ENCODE measurements around the gene CDH4. TPM values are rescaled to one million over a fixed set of nuclear protein-coding genes. Genes with fewer than 3 reads are reported as not detected.

CDH4 gene
- total RNA-seq, 2 experiments from 2014 or later = 0.11 to 0.18 TPM

- POLR2A ChIA-PET = no interaction called here
- TF ChIP-seq CTCF (IDR thresholded peaks at IDR 0.05) = no peak
- ATAC-seq (no peak), DNase-seq (no peak)
- intact Hi-C loops (cut with micrococcal nuclease) = no loop called here
- no peaks in the 10 kb centered on the region for H3K4me1 Mint-ChIP-seq (ENCODE audit: low read depth)
- H3K36me3 Mint-ChIP-seq (ENCODE audit: low read depth) = no peaks in the 10 kb centered on the region
- no peaks in the 10 kb centered on the region for H3K27me3 Mint-ChIP-seq
- H3K27ac Mint-ChIP-seq = no peak overlapping the region
- CTCF ChIA-PET = no interaction called here
- H3K9me3 Mint-ChIP-seq = peaks cover 2% of the 10 kb centered on the region
- H3K4me3 Mint-ChIP-seq = no peak overlapping the region
Measured at GRCh38 chr20:61347443-61347842, 95.4 kb downstream of the CDH4 start.

- Mint-ChIP-seq H3K27me3 (peaks cover 1% of the 10 kb centered on the region), H3K27ac (no peak overlapping the region), H3K4me1 (ENCODE audit: low read depth) (no peaks in the 10 kb centered on the region), H3K9me3 (peaks cover 2% of the 10 kb centered on the region), H3K4me3 (no peak overlapping the region), H3K36me3 (ENCODE audit: low read depth) (no peaks in the 10 kb centered on the region)
- CTCF ChIA-PET = no interaction called here
- no peak for TF ChIP-seq CTCF (IDR thresholded peaks at IDR 0.05)
- intact Hi-C loops (cut with micrococcal nuclease) = no loop called here
- no peak for ATAC-seq
- POLR2A ChIA-PET = interaction anchor here (0.8 kb wide), 1 partner anchor 40 kb away, joined by 3 read pairs; no protein-coding TSS in a partner anchor
- no peak for DNase-seq
Measured at GRCh38 chr20:61349447-61350165, 97.5 kb downstream of the CDH4 start.

GRCh38 chr20:61350500-61351250, 98.6 kb downstream of the CDH4 start:
- POLR2A ChIA-PET = no interaction called here

GRCh38 chr20:61352346-61353260, 100.5 kb downstream of the CDH4 start:
- intact Hi-C loops (cut with micrococcal nuclease) = no loop called here
- H3K9me3 Mint-ChIP-seq = no peaks in the 10 kb centered on the region
- DNase-seq = no peak
- H3K27ac Mint-ChIP-seq = no peak overlapping the region
- no peaks in the 10 kb centered on the region for H3K4me1 Mint-ChIP-seq (ENCODE audit: low read depth)
- CTCF ChIA-PET = no interaction called here
- H3K4me3 Mint-ChIP-seq = no peak overlapping the region
- ATAC-seq = no peak
- POLR2A ChIA-PET = no interaction called here
- no peak for TF ChIP-seq CTCF (IDR thresholded peaks at IDR 0.05)
- H3K36me3 Mint-ChIP-seq (ENCODE audit: low read depth) = no peaks in the 10 kb centered on the region
- H3K27me3 Mint-ChIP-seq = peaks cover 1% of the 10 kb centered on the region

More at GRCh38 chr20:61350500-61351250, 98.6 kb downstream of the CDH4 start:
- H3K4me1 Mint-ChIP-seq (ENCODE audit: low read depth) = no peaks in the 10 kb centered on the region
- no peak overlapping the region for H3K27ac Mint-ChIP-seq
- intact Hi-C loops (cut with micrococcal nuclease) = no loop called here
- H3K9me3 Mint-ChIP-seq = peaks cover 2% of the 10 kb centered on the region
- DNase-seq = no peak
- CTCF ChIA-PET = no interaction called here
- no peak overlapping the region for H3K4me3 Mint-ChIP-seq
- ATAC-seq = no peak
- peaks cover 1% of the 10 kb centered on the region for H3K27me3 Mint-ChIP-seq
- TF ChIP-seq CTCF (IDR thresholded peaks at IDR 0.05) = no peak
- H3K36me3 Mint-ChIP-seq (ENCODE audit: low read depth) = no peaks in the 10 kb centered on the region
